NCI-H524 treated with DMSO at 0.1 percent for 48 hours (cell line): Measurements from ENCODE around the gene TSEN34.
"Not testable (repeated sequence)": the region's sequence is repeated elsewhere in the genome, so short reads cannot be mapped to it uniquely, and the experiment has no call there.

ENCODE experiments used
- DNase-seq: peaks from one replicate; lab custom pipeline; 2025; lab: John Stamatoyannopoulos, UW

The TSEN34 gene

DNA sequence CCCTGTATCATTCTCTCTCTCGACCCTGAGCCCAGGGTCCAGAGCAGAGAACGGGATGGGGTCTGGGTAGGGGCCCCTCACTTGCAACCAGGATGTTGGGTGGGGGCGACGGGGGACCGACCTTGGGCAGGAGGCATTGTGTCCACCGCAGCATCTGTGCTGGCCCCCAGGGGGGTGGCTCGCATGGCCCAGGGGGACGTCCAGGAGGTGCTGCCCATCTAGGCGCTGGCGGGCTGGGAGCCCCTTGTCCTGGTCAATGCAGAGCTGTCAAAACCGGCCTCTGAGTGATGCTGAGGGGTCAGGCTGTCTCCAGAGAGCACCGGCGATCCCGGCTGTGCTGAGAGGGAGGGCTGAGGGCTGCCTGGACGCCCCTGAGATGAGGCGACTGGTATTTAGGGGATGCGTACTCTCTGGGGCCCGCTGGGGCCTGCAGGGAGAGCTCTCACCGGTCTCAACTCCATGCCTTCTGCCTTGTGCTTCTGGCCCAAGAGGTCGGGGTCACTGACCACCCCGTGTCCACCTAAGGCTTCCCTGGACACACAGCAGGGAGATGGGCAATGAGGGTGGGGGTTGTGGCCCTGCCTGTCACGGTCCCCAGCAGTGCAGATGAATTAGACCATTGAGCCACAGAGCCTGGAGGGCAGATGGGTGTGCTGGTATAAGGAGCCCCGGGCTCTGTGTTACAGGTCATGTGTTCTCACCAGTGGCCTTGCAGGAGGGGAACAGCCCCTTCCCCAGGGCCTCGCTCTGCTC, 18.1 kb downstream of the TSEN34 start:
- DNase-seq = no peak

- DNase-seq = no peak
These were observed 18.8 kb downstream of the TSEN34 start for GRCh38 chr19:54209811-54210494.

GRCh38 chr19:54211235-54211634, 20.1 kb downstream of the TSEN34 start:
- no peak for DNase-seq

- DNase-seq = not testable (repeated sequence)
These were observed 23.1 kb downstream of the TSEN34 start for GRCh38 chr19:54214217-54214616.

- not testable (repeated sequence) for DNase-seq
These were observed 23.6 kb downstream of the TSEN34 start for GRCh38 chr19:54214734-54215133.

GRCh38 chr19:54216869-54217268, 25.8 kb downstream of the TSEN34 start:
- no peak for DNase-seq

GRCh38 chr19:54217517-54218247, 26.6 kb downstream of the TSEN34 start:
- DNase-seq = not testable (repeated sequence)

DNA sequence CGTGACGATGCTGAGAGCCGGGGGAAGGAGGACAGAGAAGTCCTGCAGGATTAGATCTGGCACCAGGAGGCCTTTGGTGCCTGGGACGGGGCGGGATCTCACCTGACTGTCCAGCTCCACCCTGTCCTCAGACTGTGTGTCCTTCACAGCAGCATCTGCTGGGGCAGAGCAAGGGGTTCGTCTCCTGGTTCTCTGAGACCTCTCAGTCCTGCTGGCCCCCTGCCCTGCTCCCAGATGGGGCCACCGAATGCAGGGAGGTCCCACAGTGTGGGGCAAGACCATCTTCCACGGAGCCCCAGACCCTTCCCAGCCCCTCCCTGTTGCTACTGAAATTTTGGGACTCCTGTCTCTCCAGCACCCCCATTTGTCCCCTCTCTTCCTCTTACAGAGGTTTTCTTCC, 27.2 kb downstream of the TSEN34 start:
- DNase-seq = no peak

GRCh38 chr19:54218960-54219661, 28.0 kb downstream of the TSEN34 start:
- no peak for DNase-seq

GRCh38 chr19:54219702-54220101, 28.6 kb downstream of the TSEN34 start:
- DNase-seq = not testable (repeated sequence)

DNA sequence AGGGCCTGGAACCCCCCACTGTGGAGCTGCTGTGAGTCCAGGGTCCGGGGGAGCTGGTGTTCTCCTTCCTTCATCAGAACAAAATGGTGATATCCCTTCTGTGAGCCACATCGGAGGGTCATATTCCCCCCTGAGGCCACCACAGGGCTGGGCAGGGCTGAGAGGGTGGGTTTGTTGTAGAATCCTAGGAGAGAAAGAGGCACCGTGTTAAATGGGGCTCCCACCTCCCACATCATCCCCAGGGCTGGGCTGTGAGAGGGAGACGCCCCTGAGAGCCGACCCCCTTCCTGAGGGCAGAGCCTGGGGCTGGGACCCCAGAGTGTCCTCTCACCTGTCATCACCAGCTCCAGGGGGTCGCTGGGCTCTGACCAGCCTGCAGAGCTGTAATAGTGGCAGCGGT, 30.8 kb downstream of the TSEN34 start:
- DNase-seq = not testable (repeated sequence)

DNA sequence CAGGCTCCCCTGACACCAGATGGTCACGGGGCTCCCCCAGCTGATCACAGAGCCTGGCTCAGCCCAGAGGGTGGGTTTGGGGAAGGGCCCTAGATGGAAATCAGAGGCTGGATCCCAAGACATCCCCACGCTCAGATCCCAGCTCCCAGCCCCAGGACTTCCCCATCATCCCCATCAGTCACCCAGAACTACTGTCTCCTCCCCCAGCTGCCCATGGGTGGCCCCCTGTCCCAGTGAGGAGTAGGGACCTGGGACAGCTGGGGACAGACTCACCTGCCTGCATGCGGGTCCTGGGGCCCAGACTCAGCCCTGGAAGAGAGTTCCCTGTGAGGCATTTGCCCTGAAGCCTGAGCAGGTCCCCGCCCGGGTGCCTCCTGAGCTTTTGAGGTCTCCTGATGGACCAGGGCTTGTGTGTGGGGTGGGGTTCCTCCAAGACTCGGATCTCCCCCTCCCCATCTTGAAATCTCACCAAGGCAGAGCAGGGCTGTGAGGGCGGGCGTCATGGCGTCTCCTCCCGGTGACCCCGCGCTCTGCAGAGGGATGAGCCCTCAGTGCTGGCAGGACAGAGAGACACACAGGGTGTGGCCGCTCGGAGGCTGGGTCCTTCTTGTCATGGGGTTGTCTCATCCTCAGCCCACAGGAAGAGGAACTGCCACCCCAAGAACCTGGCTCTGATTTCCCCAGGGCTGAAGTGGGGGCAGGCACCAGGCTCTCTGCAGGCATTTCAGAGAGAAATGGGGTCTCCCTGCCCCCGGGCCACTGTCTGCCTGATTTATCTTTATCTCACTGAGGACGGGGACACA, 31.6 kb downstream of the TSEN34 start, which contains the start of gene LILRB3:
Gene LILRB3, minus strand, starts transcription at position 534 of the 803 bp plus-strand sequence. Its CDS starts 31 bp downstream, at position 503.
- DNase-seq = not testable (repeated sequence)

DNA sequence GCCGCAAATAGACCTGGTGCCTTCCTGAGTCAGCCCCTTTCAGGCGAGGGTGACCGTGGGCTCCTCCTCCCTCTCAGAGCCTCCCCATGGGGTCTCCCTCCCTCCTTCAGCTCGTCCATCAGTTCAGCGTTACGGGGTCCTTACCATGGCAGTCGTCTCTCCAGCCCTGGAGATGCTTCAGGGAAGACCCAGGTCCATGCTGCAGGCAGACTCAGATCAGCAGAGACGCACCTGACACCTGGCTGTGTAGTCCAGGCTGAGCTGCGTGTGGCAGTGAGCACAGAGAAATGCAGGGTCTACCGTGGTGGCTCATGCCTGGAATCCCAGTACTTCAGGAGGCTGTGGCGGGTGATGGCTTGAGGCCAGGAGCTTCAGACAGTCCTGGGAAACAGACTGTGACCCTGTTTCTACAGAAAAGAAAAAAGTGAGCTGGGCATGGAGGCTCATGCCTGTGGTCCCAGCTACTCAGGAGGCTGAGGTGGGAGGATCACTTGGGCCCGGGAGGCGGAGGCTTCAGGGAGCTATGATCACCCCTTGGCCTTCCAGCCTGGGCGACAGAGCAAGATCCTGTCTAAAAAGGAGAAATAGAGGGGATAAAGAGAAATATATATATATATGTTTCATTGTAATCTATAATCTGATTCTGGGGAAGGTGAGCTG, 32.3 kb downstream of the TSEN34 start:
- DNase-seq = not testable (repeated sequence)

- DNase-seq = not testable (repeated sequence)
These were observed 32.8 kb downstream of the TSEN34 start for GRCh38 chr19:54223937-54224281.

DNA sequence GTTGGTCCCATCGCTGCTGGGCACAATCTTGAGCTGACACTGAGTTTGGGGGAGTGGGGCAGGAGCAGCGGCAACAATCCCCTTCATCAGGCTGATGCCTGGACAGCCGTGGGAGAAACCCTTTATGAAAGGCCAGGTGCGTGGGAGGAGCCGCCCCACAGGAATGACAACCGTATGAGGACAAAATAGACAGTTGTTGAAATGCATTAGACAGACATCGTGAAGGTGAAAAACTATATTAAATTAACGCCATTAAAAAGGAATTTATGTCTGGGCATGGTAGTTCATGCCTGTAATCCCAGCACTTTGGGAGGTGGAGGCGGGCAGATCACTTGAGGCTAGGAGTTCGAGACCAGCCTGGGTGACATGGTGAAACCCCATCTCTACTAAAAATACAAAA, 33.5 kb downstream of the TSEN34 start:
- DNase-seq = not testable (repeated sequence)

- no peak for DNase-seq
These were observed 38.0 kb downstream of the TSEN34 start for GRCh38 chr19:54229146-54229545.

DNA sequence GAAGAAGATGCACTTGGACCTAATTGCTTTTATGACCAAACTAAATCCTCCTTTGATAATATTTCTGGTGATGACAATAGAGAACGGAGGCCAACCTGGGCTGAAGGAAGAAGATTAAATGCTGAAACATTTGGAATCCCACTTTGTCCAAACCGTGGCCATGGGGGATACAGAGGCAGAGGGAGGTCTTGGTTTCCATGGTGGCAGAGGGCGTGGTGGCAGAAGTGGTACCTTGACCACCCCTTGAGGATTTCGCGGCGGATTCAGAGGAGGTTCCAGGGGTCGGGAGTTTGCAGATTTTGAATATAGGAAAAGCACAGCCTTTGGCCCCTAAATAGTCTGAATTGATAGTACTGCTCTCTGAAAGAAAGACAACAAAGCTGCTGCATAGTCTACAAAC, 38.9 kb downstream of the TSEN34 start:
- DNase-seq = no peak

DNA sequence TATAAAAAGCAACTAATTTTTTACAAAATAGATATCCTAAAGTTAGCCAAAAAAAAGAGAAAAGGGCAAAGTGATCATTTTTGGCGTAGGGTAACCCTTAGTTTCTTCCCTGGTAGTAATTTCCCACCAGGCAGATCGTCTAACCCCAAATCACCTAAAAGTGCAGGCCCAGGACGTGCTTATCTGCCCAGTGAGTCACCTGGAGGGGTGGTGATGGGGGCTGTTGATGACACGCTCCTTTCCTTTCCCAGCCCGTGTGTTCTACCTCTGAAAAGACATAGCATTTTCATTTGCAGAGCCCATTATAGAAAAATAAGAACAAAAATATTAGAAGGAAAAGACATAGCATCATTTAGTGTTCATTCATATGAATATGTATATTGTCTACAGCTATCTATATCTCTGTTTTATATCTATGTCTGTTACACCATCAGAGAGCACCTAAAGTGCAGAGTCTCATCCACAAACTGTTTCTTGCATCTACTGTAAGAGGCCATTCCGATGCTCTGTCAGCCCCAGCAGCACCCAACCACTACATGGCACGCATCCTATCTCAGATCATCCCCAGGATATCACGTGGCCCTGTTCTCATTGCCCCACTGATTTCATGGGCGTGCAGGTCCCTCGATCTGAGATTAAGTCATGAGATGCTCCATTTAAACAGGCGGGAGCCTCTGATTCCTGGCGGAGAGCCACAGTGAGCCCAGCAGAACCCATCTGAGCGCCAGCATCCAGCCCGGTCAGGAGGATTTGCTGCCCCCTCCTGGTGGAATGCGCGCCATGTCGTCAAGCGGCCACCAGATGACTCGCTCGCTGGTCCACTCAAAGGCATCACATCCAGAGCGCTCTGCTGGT, 40.2 kb downstream of the TSEN34 start:
- no peak for DNase-seq

DNA sequence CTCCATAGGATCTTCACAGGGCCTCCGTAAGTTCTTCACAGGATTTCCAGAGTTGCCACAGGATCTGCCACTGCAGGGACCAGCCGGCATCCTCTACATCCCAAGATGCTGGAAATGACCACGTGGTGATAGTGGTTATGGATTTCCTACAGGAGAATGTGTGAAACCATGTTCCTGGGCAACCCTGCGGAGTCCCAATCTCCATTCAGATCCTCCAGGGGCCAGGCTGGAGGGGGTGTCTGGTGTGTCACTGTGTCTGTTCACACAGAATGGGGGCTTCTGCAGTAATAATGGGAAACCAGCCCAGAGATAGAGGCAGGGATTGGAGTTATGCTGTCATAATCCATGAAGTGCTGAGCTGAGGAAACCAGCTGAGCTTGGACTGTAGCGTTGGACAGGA, 42.8 kb downstream of the TSEN34 start:
- no peak for DNase-seq
